Cardiac fibroblast (primary cell): ENCODE measurements around the gene SCGB1D1.
"Not testable (repeated sequence)": the region's sequence is repeated elsewhere in the genome, so short reads cannot be mapped to it uniquely, and the experiment has no call there.

Experiments used
- DNase-seq, 2 donors: peaks; one replicate each; pipeline versions ENCODE4 v3.0.0 to v3.0.0-alpha.2; 2010; ENCODE audit warnings: low read depth in 2 of 2
- H3K4me3 ChIP-seq, 2 donors: replicated peaks in 1 of 2; 1 replicate in 1 of 2; 2 replicates in 1 of 2; pipeline ENCODE4 v1.5.1; 2011; ENCODE audit warnings: low read depth in 2 of 2, low read length in 2 of 2, mild to moderate bottlenecking in 2 of 2, moderate library complexity in 1 of 2
- CTCF ChIP-seq: IDR thresholded peaks from one replicate; pipeline ENCODE4 v1.5.1; 2011; ENCODE audit warnings: low read depth, mild to moderate bottlenecking, low read length, inconsistent platforms

SCGB1D1 gene

GRCh38 chr11:62202910-62203309 is 12.9 kb downstream of the SCGB1D1 start:
- TF ChIP-seq CTCF, result no peak
- H3K4me3 ChIP-seq, result no peak overlapping the region
- DNase-seq, result no peak

- DNase-seq, result no peak
- TF ChIP-seq CTCF, result no peak
Observed at GRCh38 chr11:62204430-62204829, 14.4 kb downstream of the SCGB1D1 start.

GRCh38 chr11:62205441-62205840 is 15.4 kb downstream of the SCGB1D1 start:
- no peak overlapping the region for H3K4me3 ChIP-seq
- TF ChIP-seq CTCF, result no peak
- DNase-seq, result no peak

More at GRCh38 chr11:62204430-62204829, 14.4 kb downstream of the SCGB1D1 start:
- no peak overlapping the region for H3K4me3 ChIP-seq

- H3K4me3 ChIP-seq, DNase-seq: not testable (repeated sequence)
Observed at GRCh38 chr11:62206276-62207066, 16.5 kb downstream of the SCGB1D1 start.

GRCh38 chr11:62208785-62209144 is 18.7 kb downstream of the SCGB1D1 start:
- H3K4me3 ChIP-seq, result no peak overlapping the region
- no peak for TF ChIP-seq CTCF
- no peak for DNase-seq

GRCh38 chr11:62217191-62217748 is 27.3 kb downstream of the SCGB1D1 start:
- DNase-seq, result peak; percentile 28 to 52
- TF ChIP-seq CTCF, result peak; percentile 57
- H3K4me3 ChIP-seq, result no peak overlapping the region

GRCh38 chr11:62221498-62221897 is 31.5 kb downstream of the SCGB1D1 start:
- H3K4me3 ChIP-seq, result no peak overlapping the region
- DNase-seq, result no peak
- no peak for TF ChIP-seq CTCF
